AG04450 (cell line): Measurements from ENCODE around the gene TMEM37. TPM values are rescaled to one million over a fixed set of nuclear protein-coding genes. Genes with fewer than 3 reads are reported as not detected.

Source experiments
- CTCF ChIA-PET: fragments of 300-600, 350-600 bp; formaldehyde crosslinking; extraction: SDS; loops from one replicate; lab custom pipeline; 2022; ENCODE audit warnings: antibody characterized with exemption, inconsistent platforms; lab: Charles Lee
- POLR2A ChIA-PET: fragments of 350-600 bp; formaldehyde crosslinking; extraction: SDS; loops from one replicate; lab custom pipeline; 2021; ENCODE audit warnings: antibody characterized with exemption, inconsistent platforms; lab: Yijun Ruan, JAX
- DNase-seq: peaks from one replicate; pipeline ENCODE4 v3.0.0-alpha.2; 2011; ENCODE audit warnings: low read depth, low spot score
- H3K27ac ChIP-seq: one replicate; pipeline ENCODE4 v1.5.1; 2012; ENCODE audit warnings: low read depth, low read length, control low read depth
- H3K27me3 ChIP-seq: one replicate; pipeline ENCODE4 v1.6.0; 2012; ENCODE audit warnings: low read length; ENCODE audit not compliant: control insufficient read depth, insufficient read depth
- H3K4me3 ChIP-seq: 2 replicates; pipeline ENCODE4 v1.5.1; 2011; ENCODE audit warnings: mild to moderate bottlenecking, low read depth, low read length, control low read depth
- H3K9me3 ChIP-seq: 2 replicates; pipeline ENCODE4 v1.5.1; 2012; ENCODE audit warnings: low read length; ENCODE audit not compliant: control insufficient read depth, insufficient read depth
- CTCF ChIP-seq: IDR thresholded peaks from 2 replicates; pipeline ENCODE4 v1.5.1; 2011; ENCODE audit warnings: low read depth, low read length, control low read depth, inconsistent platforms
- polyA plus RNA-seq: library from polyadenylated mRNA; depleted of rRNA; stranded (reverse); fragments of >200 nt; gene quantifications from 2 replicates; pipeline ENCODE4 v1.2.3, GENCODE V29; 2011

TMEM37 gene
- polyA plus RNA-seq, 1 experiment = 0.98 TPM

GRCh38 chr2:119387381-119388129, 44.1 kb upstream of the TMEM37 start:
- CTCF ChIA-PET = interaction anchor here (0.6 to 0.7 kb wide), 2 partner anchors 15 to 169 kb away, joined by 3 read pairs; no protein-coding TSS in a partner anchor
- POLR2A ChIA-PET = interaction anchor here (0.9 kb wide), 1 partner anchor 21 kb away, joined by 3 read pairs; the partner anchor contains the start of gene DBI
- no peak for DNase-seq
- Histone ChIP-seq H3K9me3 (no peaks in the 10 kb centered on the region), H3K27me3 (peaks cover 15% of the 10 kb centered on the region), H3K4me3 (no peak overlapping the region), H3K27ac (no peak overlapping the region)
- TF ChIP-seq CTCF = peak; percentile 38; the same call in 1 of the 2 replicates

GRCh38 chr2:119389615-119390306, 41.9 kb upstream of the TMEM37 start:
- DNase-seq = no peak

GRCh38 chr2:119393971-119394748, 37.5 kb upstream of the TMEM37 start:
- DNase-seq = no peak
- CTCF ChIA-PET = no interaction called here
- no peak for TF ChIP-seq CTCF

More at GRCh38 chr2:119389615-119390306, 41.9 kb upstream of the TMEM37 start:
- H3K27me3 ChIP-seq = peaks cover 9% of the 10 kb centered on the region
- CTCF ChIA-PET = interaction anchor here (1.7 kb wide), 1 partner anchor 16 kb away, joined by 4 read pairs; no protein-coding TSS in a partner anchor
- no peak overlapping the region for H3K4me3 ChIP-seq
- no peak for TF ChIP-seq CTCF
- POLR2A ChIA-PET = no interaction called here
- no peaks in the 10 kb centered on the region for H3K9me3 ChIP-seq
- H3K27ac ChIP-seq = no peak overlapping the region

GRCh38 chr2:119397196-119397595, 34.5 kb upstream of the TMEM37 start:
- Histone ChIP-seq H3K9me3 (no peaks in the 10 kb centered on the region), H3K27me3 (peaks cover under 1% of the 10 kb centered on the region), H3K4me3 (no peak overlapping the region), H3K27ac (no peak overlapping the region)
- DNase-seq = no peak
- POLR2A ChIA-PET = no interaction called here
- CTCF ChIA-PET = interaction anchor here (0.6 kb wide), 1 partner anchor 10 kb away, joined by 3 read pairs; no protein-coding TSS in a partner anchor
- no peak for TF ChIP-seq CTCF

More at GRCh38 chr2:119393971-119394748, 37.5 kb upstream of the TMEM37 start:
- H3K4me3 ChIP-seq = no peak overlapping the region
- POLR2A ChIA-PET = no interaction called here
- H3K9me3 ChIP-seq = no peaks in the 10 kb centered on the region
- peaks cover 4% of the 10 kb centered on the region for H3K27me3 ChIP-seq
- no peak overlapping the region for H3K27ac ChIP-seq
